Activated CD4-positive, alpha-beta T cell treated with anti-CD3 and anti-CD28 coated beads, Interleukin-2, amount 10 ng/mL, durations not matched to agents 24 days and 14 days (primary cell): Measurements from ENCODE around the gene BAD. TPM values are rescaled to one million over a fixed set of nuclear protein-coding genes. Genes with fewer than 3 reads are reported as not detected.
"Not testable (repeated sequence)": the region's sequence is repeated elsewhere in the genome, so short reads cannot be mapped to it uniquely, and the experiment has no call there.

Experiments
- DNase-seq: peaks from one replicate; pipeline ENCODE4 v3.0.0; 2022
- H3K27ac Mint-ChIP-seq: one replicate; pipeline ENCODE4 v1.8.0; 2022; ENCODE audit warnings: mild to moderate bottlenecking, mixed read lengths
- H3K27me3 Mint-ChIP-seq: one replicate; pipeline ENCODE4 v1.8.0; 2022; ENCODE audit warnings: mixed read lengths
- H3K36me3 Mint-ChIP-seq: one replicate; pipeline ENCODE4 v1.8.0; 2022; ENCODE audit warnings: low read depth, mild to moderate bottlenecking, mixed read lengths
- H3K4me1 Mint-ChIP-seq: one replicate; pipeline ENCODE4 v1.8.0; 2021; ENCODE audit warnings: mixed read lengths
- H3K4me3 Mint-ChIP-seq: one replicate; pipeline ENCODE4 v1.8.0; 2022; ENCODE audit warnings: mild to moderate bottlenecking, moderate library complexity, mixed read lengths
- H3K9me3 Mint-ChIP-seq: one replicate; pipeline ENCODE4 v1.8.0; 2021; ENCODE audit warnings: mixed read lengths
- intact Hi-C: fragments of 100-400 bp; cut with micrococcal nuclease; formaldehyde crosslinking; loops from one replicate; pipeline ENCODE4 v1.15.1; 2023
- total RNA-seq: library from RNA; stranded (reverse); gene quantifications from 2 replicates; pipeline ENCODE4 v1.2.3, GENCODE V29; 2022

The BAD gene
- total RNA-seq, 1 donor from 2014 or later, result 34.0 TPM

DNA sequence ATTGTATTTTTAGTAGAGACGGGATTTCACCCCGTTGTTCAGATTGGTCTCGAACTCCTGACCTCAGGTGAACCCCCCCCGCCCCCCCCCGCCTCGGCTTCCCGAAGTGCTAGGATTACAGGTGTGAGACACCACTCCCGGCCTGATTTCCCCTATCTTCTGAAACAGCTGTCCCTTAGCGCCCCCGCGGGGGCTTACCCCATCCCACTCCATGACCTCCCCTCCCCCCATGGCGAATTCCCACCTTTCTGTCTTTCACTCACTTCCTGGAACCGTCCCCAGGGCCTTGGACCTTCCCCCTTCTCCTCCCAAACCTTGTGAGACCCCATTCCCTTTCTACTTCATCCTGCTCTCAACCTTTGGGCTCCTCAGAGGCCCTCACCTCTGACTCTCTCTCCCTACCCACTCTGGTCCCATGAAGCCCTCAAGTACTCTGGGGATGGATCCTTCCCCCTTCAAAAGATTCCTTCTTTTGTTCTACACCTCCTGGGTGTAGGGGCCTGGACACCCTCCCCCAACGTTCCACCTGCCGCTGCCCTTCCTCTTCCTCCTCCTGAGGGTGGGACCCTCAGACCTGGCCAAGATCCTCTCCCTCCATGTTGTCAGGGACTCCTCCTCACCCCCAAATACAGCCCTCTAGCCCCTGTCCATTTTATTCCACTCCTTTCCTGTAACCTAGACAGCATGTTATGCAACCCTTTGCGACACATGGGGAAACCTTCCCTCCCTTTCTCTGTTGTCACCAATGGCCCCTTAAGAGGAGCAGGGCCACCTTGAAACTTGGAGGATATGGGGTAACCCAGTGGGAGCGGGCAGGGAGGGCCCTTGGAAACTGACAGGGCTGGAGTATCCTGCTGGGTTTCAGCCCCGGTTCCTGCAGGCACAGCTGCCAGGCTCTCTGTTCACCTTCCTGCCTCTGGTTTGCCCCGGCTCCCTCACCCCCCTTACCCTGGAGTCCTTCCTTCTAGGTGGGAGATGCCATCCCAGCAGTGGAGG is 34.6 kb upstream of the BAD start:
- intact Hi-C loops, result loop anchor here (1.0 kb wide), 2 partner anchors 12 to 34 kb away; partner anchors contain the start of gene GPR137
- Mint-ChIP-seq H3K36me3 (peaks cover 39% of the 10 kb centered on the region), H3K9me3 (no peaks in the 10 kb centered on the region), H3K4me1 (peaks cover 30% of the 10 kb centered on the region), H3K4me3 (peak overlapping the region; percentile 92), H3K27me3 (no peaks in the 10 kb centered on the region), H3K27ac (peak overlapping the region; percentile 97)
- DNase-seq, result no peak

DNA sequence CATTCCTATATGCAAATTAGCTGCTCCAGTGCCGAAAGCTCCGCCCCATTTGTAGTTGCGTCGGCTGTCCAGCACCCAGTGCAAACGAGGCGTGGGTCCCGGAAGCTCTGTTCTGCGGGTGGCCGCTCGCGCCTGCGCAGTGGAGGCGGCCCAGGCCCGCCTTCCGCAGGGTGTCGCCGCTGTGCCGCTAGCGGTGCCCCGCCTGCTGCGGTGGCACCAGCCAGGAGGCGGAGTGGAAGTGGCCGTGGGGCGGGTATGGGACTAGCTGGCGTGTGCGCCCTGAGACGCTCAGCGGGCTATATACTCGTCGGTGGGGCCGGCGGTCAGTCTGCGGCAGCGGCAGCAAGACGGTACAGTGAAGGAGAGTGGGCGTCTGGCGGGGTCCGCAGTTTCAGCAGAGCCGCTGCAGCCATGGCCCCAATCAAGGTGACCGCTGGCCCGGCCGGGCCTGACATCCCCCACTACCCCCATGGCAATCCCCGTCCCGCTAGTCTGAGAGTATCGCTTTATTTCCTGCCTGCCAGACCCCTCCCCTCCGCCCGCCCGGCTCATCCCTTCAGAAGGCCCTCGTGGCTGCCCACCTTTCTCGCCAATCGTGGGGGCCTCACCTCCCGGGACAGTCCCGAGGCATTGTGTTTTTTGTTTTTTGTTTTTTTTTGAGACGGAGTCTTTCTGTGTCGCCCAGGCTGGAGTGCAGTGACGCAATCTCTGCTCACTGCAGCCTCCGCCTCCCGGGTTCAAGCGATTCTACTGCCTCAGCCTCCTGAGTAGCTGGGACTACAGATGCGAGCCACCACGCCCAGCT is 33.7 kb upstream of the BAD start, which contains the start of gene PRDX5:
Gene PRDX5 (plus strand): TSS at position 161 of the 805 bp plus-strand sequence. CDS start 95 bp downstream, at position 256.
- no peaks in the 10 kb centered on the region for H3K9me3 Mint-ChIP-seq
- DNase-seq, result peak; percentile 99
- intact Hi-C loops, result loop anchor here (1.0 kb wide), 6 partner anchors 13 to 49 kb away; partner anchors contain the start of genes CCDC88B, ESRRA and GPR137
- peaks cover 42% of the 10 kb centered on the region for H3K36me3 Mint-ChIP-seq
- peak within 1 kb of the TSS; percentile 97 for H3K27ac Mint-ChIP-seq
- no peaks in the 10 kb centered on the region for H3K27me3 Mint-ChIP-seq
- peaks cover 31% of the 10 kb centered on the region for H3K4me1 Mint-ChIP-seq
- peak within 1 kb of the TSS; percentile 92 for H3K4me3 Mint-ChIP-seq

DNA sequence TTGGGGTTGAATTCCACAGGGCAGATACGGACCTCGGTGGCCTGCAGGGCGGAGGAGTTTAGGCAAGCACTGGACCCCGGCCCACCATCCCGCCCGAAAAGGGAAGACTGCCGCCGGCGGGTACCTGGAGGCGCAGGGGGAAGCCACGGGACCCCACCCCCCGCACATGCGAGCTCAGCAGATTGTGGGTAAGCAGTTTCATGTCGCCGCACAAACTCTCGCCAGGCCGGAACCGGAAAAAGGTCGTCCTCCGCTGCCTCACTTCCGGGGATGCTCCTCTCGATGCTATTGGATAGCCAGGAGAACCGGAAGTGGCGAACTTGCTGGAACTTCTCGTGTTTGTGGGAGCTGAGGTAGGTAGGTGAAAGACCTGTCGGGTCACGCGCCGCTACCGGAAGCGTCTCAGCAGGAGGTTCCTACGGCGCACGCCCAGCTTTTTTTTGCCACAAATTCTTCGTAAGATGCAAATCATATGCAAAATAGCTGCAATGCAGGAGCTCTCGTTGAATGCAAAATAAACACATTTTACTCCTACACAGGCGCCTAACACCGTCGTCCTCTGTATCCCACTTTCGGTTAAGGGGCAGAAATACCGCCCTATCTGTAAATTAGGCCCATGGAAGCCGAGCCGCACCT is 33.0 kb upstream of the BAD start, which contains the start of gene TRMT112:
Gene TRMT112 (minus strand): TSS at position 235 of the 636 bp plus-strand sequence. CDS start 33 bp downstream, at position 202.
- intact Hi-C loops, result loop anchor here (1.0 kb wide), 4 partner anchors 12 to 48 kb away; partner anchors contain the start of genes CCDC88B and ESRRA
- H3K27ac Mint-ChIP-seq, result peak within 1 kb of the TSS; percentile 97
- H3K4me3 Mint-ChIP-seq, result peak within 1 kb of the TSS; percentile 92
- H3K36me3 Mint-ChIP-seq, result peaks cover 47% of the 10 kb centered on the region
- no peaks in the 10 kb centered on the region for H3K9me3 Mint-ChIP-seq
- H3K27me3 Mint-ChIP-seq, result no peaks in the 10 kb centered on the region
- DNase-seq, result peak; percentile 99
- peaks cover 38% of the 10 kb centered on the region for H3K4me1 Mint-ChIP-seq

DNA sequence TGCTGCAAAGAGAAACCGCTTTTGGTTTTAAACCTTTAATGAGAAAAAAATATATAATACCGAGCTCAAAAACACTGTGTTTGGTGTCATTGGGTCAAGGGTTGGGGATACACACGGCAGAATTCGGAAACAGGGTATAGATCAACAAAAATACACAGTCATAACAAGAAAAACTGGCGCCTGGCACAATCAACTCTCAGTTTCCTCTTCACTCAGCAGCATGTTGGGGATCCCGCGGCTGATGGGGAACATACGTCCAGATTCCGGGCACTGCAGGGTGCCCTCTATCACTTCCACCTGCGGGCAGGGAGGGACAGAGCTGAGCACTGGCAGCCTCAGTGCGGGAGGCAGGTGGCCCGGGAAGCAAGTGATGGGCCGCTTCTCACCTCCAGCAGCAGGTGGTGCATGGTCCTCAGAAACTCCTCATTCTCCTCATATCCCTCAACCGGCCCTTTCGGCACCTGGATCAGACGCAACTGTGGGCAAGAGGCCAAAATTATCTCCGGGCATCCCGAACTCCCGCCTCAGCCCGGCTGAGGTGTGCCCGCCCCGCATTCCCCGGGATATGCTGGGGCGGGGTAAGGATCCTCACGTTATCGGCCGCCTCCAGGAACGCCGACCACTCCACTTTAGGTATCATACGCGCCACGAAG is 32.3 kb upstream of the BAD start:
- H3K4me3 Mint-ChIP-seq, result peak overlapping the region; percentile 92
- H3K27me3 Mint-ChIP-seq, result no peaks in the 10 kb centered on the region
- H3K4me1 Mint-ChIP-seq, result peaks cover 38% of the 10 kb centered on the region
- H3K9me3 Mint-ChIP-seq, result no peaks in the 10 kb centered on the region
- H3K36me3 Mint-ChIP-seq, result peaks cover 49% of the 10 kb centered on the region
- H3K27ac Mint-ChIP-seq, result peak overlapping the region; percentile 97
- DNase-seq, result peak; percentile 80
- intact Hi-C loops, result loop anchor here (1.0 kb wide), 4 partner anchors 11 to 47 kb away; partner anchors contain the start of genes CCDC88B and ESRRA

DNA sequence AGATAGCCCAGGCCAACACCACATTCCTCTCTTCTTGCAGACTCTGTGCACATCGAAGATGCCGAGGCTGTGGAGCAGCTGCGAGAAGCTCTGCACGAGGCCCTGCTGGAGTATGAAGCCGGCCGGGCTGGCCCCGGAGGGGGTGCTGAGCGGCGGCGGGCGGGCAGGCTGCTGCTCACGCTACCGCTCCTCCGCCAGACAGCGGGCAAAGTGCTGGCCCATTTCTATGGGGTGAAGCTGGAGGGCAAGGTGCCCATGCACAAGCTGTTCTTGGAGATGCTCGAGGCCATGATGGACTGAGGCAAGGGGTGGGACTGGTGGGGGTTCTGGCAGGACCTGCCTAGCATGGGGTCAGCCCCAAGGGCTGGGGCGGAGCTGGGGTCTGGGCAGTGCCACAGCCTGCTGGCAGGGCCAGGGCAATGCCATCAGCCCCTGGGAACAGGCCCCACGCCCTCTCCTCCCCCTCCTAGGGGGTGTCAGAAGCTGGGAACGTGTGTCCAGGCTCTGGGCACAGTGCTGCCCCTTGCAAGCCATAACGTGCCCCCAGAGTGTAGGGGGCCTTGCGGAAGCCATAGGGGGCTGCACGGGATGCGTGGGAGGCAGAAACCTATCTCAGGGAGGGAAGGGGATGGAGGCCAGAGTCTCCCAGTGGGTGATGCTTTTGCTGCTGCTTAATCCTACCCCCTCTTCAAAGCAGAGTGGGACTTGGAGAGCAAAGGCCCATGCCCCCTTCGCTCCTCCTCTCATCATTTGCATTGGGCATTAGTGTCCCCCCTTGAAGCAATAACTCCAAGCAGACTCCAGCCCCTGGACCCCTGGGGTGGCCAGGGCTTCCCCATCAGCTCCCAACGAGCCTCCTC is 31.4 kb upstream of the BAD start:
- Mint-ChIP-seq H3K4me1 (peaks cover 35% of the 10 kb centered on the region), H3K4me3 (peak overlapping the region; percentile 92), H3K27ac (peak overlapping the region; percentile 97), H3K36me3 (peaks cover 42% of the 10 kb centered on the region)
- DNase-seq, H3K27me3 Mint-ChIP-seq, intact Hi-C loops, H3K9me3 Mint-ChIP-seq: not testable (repeated sequence)

DNA sequence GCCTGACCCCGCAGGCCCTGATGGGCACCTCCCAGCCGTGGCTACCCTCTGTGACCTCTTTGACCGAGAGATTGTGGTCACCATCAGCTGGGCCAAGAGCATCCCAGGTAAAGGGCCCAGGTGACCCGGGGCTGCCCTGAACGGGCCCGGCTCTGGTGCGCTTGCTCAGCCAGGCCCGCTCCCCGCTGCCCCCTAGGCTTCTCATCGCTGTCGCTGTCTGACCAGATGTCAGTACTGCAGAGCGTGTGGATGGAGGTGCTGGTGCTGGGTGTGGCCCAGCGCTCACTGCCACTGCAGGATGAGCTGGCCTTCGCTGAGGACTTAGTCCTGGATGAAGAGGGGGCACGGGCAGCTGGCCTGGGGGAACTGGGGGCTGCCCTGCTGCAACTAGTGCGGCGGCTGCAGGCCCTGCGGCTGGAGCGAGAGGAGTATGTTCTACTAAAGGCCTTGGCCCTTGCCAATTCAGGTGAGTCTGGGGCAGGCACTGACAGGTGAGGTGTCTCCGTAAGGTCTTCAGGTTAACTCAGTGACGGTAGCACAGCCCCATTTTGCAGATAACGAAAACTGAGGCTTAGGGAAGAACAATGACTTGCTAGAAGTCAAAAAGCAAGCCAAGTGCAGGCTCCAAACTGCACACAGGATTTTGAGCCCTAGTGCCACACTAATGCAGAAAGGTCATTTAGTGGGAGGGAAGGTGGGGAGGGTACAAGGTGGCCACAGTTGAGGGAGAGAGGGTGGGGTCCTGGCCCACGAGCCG is 30.5 kb upstream of the BAD start:
- Mint-ChIP-seq H3K36me3 (peaks cover 41% of the 10 kb centered on the region), H3K4me3 (peak overlapping the region; percentile 15), H3K27ac (peak overlapping the region; percentile 11), H3K27me3 (no peaks in the 10 kb centered on the region), H3K9me3 (no peaks in the 10 kb centered on the region), H3K4me1 (peaks cover 32% of the 10 kb centered on the region)
- intact Hi-C loops, result no loop called here
- no peak for DNase-seq

DNA sequence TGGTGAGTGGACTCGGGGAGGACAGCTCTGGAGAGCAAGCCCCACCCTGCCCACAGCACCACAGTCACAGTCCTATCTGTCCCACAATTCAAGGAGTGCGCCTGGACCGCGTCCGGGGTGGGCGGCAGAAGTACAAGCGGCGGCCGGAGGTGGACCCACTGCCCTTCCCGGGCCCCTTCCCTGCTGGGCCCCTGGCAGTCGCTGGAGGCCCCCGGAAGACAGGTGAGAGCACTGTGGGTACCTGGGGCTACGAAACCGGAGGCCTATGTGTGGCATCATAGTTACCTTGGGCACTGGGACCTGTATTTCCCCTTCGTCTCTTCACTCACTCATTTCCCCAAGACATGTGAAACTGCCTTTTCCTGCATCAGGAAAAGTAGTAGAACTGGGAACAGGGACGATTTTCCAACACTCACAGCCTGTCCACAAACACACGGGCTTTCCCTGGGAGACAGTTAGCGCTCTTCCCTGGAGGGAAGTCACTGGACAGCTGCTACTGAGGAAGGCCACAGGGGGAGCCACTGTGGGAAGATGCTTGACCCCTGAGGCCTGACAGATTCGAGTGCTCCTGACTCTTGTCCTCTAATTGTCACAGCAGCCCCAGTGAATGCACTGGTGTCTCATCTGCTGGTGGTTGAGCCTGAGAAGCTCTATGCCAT is 29.8 kb upstream of the BAD start:
- H3K4me1 Mint-ChIP-seq, result peaks cover 27% of the 10 kb centered on the region
- H3K27ac Mint-ChIP-seq, result no peak overlapping the region
- H3K36me3 Mint-ChIP-seq, result peaks cover 43% of the 10 kb centered on the region
- no peaks in the 10 kb centered on the region for H3K9me3 Mint-ChIP-seq
- H3K27me3 Mint-ChIP-seq, result no peaks in the 10 kb centered on the region
- DNase-seq, result no peak
- intact Hi-C loops, result no loop called here
- no peak overlapping the region for H3K4me3 Mint-ChIP-seq

DNA sequence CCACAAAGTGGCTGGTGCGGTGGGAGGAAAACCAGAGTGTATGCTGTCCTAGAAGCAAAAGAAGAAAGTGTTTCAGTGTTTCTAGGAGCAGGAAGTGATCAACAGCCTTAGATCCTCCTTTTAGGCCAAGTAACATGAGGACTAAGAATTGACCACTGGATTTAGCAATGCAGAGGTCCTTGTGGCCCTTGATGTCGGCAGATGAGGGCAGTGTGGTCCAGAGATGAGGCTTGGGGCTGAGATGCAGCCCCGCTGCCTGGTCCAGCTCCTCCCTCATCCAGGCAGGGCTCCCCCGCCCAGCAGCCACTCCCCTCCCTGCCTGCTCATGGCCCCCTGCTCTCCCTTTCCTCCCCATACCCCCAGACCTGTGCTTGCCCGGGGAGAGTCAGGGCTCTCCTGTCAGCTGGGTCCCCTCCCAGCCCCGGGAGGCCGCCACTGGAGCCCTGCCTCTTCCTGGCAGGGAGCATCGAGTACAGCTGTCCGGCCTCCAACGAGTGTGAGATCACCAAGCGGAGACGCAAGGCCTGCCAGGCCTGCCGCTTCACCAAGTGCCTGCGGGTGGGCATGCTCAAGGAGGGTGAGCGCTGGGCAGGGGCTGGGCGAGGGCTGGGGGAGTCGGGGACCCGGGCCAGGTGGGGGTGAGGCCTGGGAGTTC is 29.2 kb upstream of the BAD start:
- Mint-ChIP-seq H3K27me3 (no peaks in the 10 kb centered on the region), H3K4me3 (no peak overlapping the region), H3K36me3 (peaks cover 43% of the 10 kb centered on the region), H3K4me1 (peaks cover 22% of the 10 kb centered on the region), H3K27ac (no peak overlapping the region), H3K9me3 (no peaks in the 10 kb centered on the region)
- DNase-seq, result no peak
- intact Hi-C loops, result no loop called here

DNA sequence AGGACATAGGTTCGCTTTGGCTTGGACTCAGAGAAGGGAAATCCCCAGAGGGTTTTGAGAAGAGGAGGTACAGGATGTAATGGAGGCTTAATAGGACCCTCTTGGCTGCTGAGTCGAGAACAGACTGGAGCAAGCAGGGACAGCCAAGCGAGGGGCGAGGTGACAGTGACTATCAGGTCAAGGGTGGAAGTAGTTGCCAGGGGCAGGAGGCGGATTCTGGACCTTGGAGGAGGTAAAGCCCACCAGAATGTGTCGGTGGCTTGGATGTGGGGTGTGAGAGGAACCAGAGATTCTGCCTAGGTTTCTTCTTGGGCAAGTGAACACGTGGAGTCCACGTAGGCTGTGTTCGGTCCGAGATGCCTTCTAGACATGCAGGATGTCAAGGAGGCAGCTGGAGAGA is 28.5 kb upstream of the BAD start:
- H3K4me1 Mint-ChIP-seq, result peaks cover 22% of the 10 kb centered on the region
- no peak overlapping the region for H3K4me3 Mint-ChIP-seq
- peak overlapping the region; percentile 63 for H3K27ac Mint-ChIP-seq
- no peaks in the 10 kb centered on the region for H3K9me3 Mint-ChIP-seq
- intact Hi-C loops, result no loop called here
- peaks cover 43% of the 10 kb centered on the region for H3K36me3 Mint-ChIP-seq
- no peaks in the 10 kb centered on the region for H3K27me3 Mint-ChIP-seq
- no peak for DNase-seq

DNA sequence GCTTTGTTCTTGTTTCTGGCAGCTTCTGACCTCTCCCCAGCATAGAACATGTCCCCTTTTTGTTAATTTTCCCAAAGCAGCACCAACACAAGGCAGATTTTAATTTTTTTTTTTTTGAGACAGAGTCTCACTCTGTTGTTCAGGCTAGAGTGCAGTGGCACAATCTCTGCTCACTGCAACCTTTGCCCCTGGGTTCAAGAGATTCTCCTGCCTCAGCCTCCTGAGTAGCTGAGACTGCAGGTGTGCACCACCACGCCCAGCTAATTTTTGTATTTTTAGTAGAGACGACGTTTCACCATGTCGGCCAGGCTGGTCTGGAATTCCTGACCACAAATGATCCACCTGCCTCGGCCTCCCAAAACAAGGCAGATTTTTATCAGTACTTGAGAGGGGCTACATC is 23.3 kb upstream of the BAD start:
- Mint-ChIP-seq H3K27ac (peak overlapping the region; percentile 9), H3K36me3 (peaks cover 28% of the 10 kb centered on the region), H3K4me3 (peak overlapping the region; percentile 94), H3K4me1 (peaks cover 27% of the 10 kb centered on the region)
- H3K27me3 Mint-ChIP-seq, H3K9me3 Mint-ChIP-seq, DNase-seq: not testable (repeated sequence)
- intact Hi-C loops, result loop anchor here (5.0 to 10.0 kb wide), 3 partner anchors 120 to 470 kb away; partner anchors contain the start of genes COX8A, SF1 and STIP1
